Measurements from ENCODE around the gene DDX28. TPM values are rescaled to one million over a fixed set of nuclear protein-coding genes. Genes with fewer than 3 reads are reported as not detected.

DDX28 gene
- total and polyA plus RNA-seq, 10 of the 15 experiments (the other 5 are each of a cell fraction or from before 2014, with no cell fraction given): 3.6 to 40.4 (median 20.0) TPM

DNA sequence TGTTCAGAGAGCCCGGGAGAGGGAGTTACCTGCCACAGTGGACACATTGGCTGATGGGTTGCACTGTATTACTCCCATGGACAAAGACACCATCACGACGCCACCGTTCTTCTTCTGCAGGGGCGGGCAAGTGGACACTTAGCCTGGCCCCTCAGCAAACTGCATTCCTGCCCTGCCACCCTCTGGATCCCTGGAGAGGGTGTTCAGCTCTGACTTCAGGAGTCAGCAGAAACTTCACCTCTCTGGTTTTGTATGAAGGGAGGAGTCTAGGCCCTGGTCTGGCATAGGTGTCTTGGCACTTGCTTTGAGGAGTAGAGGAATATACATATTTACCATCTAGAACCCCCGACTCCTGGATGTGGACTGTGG is 33.0 kb downstream of the DDX28 start:
- Histone ChIP-seq H3K9me3 (replicated peaks; ENCODE audit: control insufficient read depth, insufficient read depth, low read length) (no peaks in the 10 kb centered on the region), H2AFZ (ENCODE audit: control insufficient read depth, low read depth, low read length) (no peak overlapping the region), H3K27ac (ENCODE audit: control insufficient read depth, insufficient read depth) (no peak overlapping the region), H3K4me3 (no peak overlapping the region), H3K9ac (ENCODE audit: control insufficient read depth, insufficient read depth, low read length) (no peak overlapping the region), H3K79me2 (ENCODE audit: control insufficient read depth, insufficient read depth, low read length) (no peaks in the 10 kb centered on the region), H3K36me3 (ENCODE audit: control insufficient read depth in 2 of 2, insufficient read depth in 2 of 2, low read length in 1 of 2) (no peaks in the 10 kb centered on the region), H3K4me2 (ENCODE audit: control insufficient read depth, insufficient read depth) (peak overlapping the region; percentile 27), H3K4me1 (ENCODE audit: control insufficient read depth, insufficient read depth, low read length) (peaks cover 36% of the 10 kb centered on the region), H3K27me3 (replicated peaks in 1 of 2; ENCODE audit: control insufficient read depth in 2 of 2, insufficient read depth in 2 of 2, low read length in 1 of 2) (no peaks in the 10 kb centered on the region), H4K20me1 (ENCODE audit: control insufficient read depth, insufficient read depth) (no peaks in the 10 kb centered on the region)
- CTCF ChIA-PET: interaction anchor here (1.2 to 1.3 kb wide), 2 partner anchors 51 to 238 kb away, joined by 5 to 7 read pairs; no protein-coding TSS in a partner anchor
- WGBS (ENCODE audit: insufficient coverage, insufficient replicate concordance, low lambda C conversion rate, missing lambda C conversion rate): 63% methylated on average over 6 of the region's 6 CpGs
- RAD21 ChIA-PET (ENCODE audit: unreplicated experiment): interaction anchor here (2.1 kb wide), 1 partner anchor 51 kb away, joined by 6 read pairs; no protein-coding TSS in a partner anchor
- no TSS peak for BruUV-seq (replicated peaks)
- intact Hi-C loops (cut with micrococcal nuclease; ENCODE audit: unreplicated experiment) (no loop called here), in situ Hi-C loops (cut with MboI) (loop anchor here (5.0 kb wide), 1 partner anchor 237 kb away; no protein-coding TSS in a partner anchor)
- no peak for ATAC-seq
- POLR2A ChIA-PET: interaction anchor here (1.4 to 1.5 kb wide), 2 partner anchors 25 to 84 kb away, joined by 5 to 6 read pairs; no protein-coding TSS in a partner anchor
- no peak for FAIRE-seq
- SMC1A ChIA-PET (ENCODE audit: uncharacterized antibody, unreplicated experiment): no interaction called here
- TF ChIP-seq IKZF2 (IDR thresholded peaks at IDR 0.05) (0 out of 4 replicates have a peak, but pooled peaks of 1 of the 2 experiments have one; percentile 2), NFXL1 (IDR thresholded peaks at IDR 0.05; ENCODE audit: borderline replicate concordance) (no peak), ZBED1 (IDR thresholded peaks at IDR 0.05; ENCODE audit: borderline replicate concordance) (no peak), EGR1 (IDR thresholded peaks at IDR 0.05; ENCODE audit: borderline replicate concordance in 1 of 2, low read depth in 2 of 2, low read length in 2 of 2) (no peak), CBFB (IDR thresholded peaks at IDR 0.05; ENCODE audit: low read depth) (no peak), GATAD2B (conservative IDR thresholded peaks at IDR 0.05; ENCODE audit: low read depth) (no peak), RFX5 (IDR thresholded peaks at IDR 0.05; ENCODE audit: low read depth, low read length) (no peak)
- TF ChIP-seq, protein P1, sequence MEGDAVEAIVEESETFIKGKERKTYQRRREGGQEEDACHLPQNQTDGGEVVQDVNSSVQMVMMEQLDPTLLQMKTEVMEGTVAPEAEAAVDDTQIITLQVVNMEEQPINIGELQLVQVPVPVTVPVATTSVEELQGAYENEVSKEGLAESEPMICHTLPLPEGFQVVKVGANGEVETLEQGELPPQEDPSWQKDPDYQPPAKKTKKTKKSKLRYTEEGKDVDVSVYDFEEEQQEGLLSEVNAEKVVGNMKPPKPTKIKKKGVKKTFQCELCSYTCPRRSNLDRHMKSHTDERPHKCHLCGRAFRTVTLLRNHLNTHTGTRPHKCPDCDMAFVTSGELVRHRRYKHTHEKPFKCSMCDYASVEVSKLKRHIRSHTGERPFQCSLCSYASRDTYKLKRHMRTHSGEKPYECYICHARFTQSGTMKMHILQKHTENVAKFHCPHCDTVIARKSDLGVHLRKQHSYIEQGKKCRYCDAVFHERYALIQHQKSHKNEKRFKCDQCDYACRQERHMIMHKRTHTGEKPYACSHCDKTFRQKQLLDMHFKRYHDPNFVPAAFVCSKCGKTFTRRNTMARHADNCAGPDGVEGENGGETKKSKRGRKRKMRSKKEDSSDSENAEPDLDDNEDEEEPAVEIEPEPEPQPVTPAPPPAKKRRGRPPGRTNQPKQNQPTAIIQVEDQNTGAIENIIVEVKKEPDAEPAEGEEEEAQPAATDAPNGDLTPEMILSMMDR (IDR thresholded peaks at IDR 0.05 in 2 of 3, conservative IDR thresholded peaks at IDR 0.05 in 1 of 3; ENCODE audit: control insufficient read depth in 2 of 3, extremely low read depth in 1 of 3, insufficient read depth in 1 of 3, low read depth in 3 of 3, low read length in 3 of 3): peak in 1 of 3 experiments; percentile 2; a peak in 1 of 6 replicates
- DNase-seq (ENCODE audit: low read depth, low spot score): no peak

Measured in GM12878 (cell line).